ENCODE measurements around the gene HSPD1. TPM values are rescaled to one million over a fixed set of nuclear protein-coding genes. Genes with fewer than 3 reads are reported as not detected.

Gene HSPD1
- total RNA-seq, 4 donors from 2014 or later, result 84.7 to 142 (median 115) TPM

GRCh38 chr2:197477797-197478196, 21.8 kb downstream of the HSPD1 start:
- Histone ChIP-seq H3K36me3 (peaks cover 30 to 82% (median 65%) of the 10 kb centered on the region in 4 donors), H3K4me1 (no peaks in the 10 kb centered on the region), H3K9me3 (peaks cover 0 to 3% (median 0%) of the 10 kb centered on the region in 4 donors), H3K4me3 (no peak overlapping the region), H3K27me3 (no peaks in the 10 kb centered on the region), H3K27ac (replicated peaks in 1 of 4) (no peak overlapping the region)
- WGBS, result 91% methylated on average over 3 of the region's 3 CpGs
- no peak for DNase-seq (ENCODE audit: extremely low spot score)
- intact Hi-C loops (cut with DNase I), result no loop called here
- no peak for TF ChIP-seq EP300 (IDR thresholded peaks at IDR 0.05)

- intact Hi-C loops (cut with DNase I), result no loop called here
- H3K9me3 ChIP-seq, result no peaks in the 10 kb centered on the region
- no peak overlapping the region for H3K4me3 ChIP-seq
- no peak for DNase-seq (ENCODE audit: extremely low spot score)
- peaks cover 55 to 98% (median 88%) of the 10 kb centered on the region in 4 donors for H3K36me3 ChIP-seq
- no peak overlapping the region for H3K27ac ChIP-seq (replicated peaks in 1 of 4)
- H3K27me3 ChIP-seq, result no peaks in the 10 kb centered on the region
- TF ChIP-seq POLR2A (IDR thresholded peaks at IDR 0.05; ENCODE audit: low read depth) (no peak), CTCF (IDR thresholded peaks at IDR 0.05) (no peak), EP300 (IDR thresholded peaks at IDR 0.05) (no peak), POLR2AphosphoS5 (IDR thresholded peaks at IDR 0.05) (no peak)
- WGBS, result 97% methylated on average over 5 of the region's 5 CpGs
- no peaks in the 10 kb centered on the region for H3K4me1 ChIP-seq
Observed at GRCh38 chr2:197472166-197472565, 27.5 kb downstream of the HSPD1 start.

- peaks cover 37 to 85% (median 72%) of the 10 kb centered on the region in 4 donors for H3K36me3 ChIP-seq
- no peak overlapping the region for H3K27ac ChIP-seq (replicated peaks in 1 of 4)
- intact Hi-C loops (cut with DNase I), result no loop called here
- WGBS, result 71% methylated on average over 1 of the region's 1 CpG
- H3K4me1 ChIP-seq, result peaks cover 12 to 28% (median 16%) of the 10 kb centered on the region in 4 donors
- H3K9me3 ChIP-seq, result no peaks in the 10 kb centered on the region
- H3K27me3 ChIP-seq, result no peaks in the 10 kb centered on the region
- TF ChIP-seq CTCF (IDR thresholded peaks at IDR 0.05) (no peak), EP300 (IDR thresholded peaks at IDR 0.05) (no peak), POLR2A (IDR thresholded peaks at IDR 0.05; ENCODE audit: low read depth) (no peak), POLR2AphosphoS5 (IDR thresholded peaks at IDR 0.05) (no peak)
- no peak for DNase-seq (ENCODE audit: extremely low spot score)
- H3K4me3 ChIP-seq, result no peak overlapping the region
Observed at GRCh38 chr2:197464175-197464574, 35.5 kb downstream of the HSPD1 start.

- Histone ChIP-seq H3K4me3 (no peak overlapping the region), H3K4me1 (peaks cover 14 to 52% (median 38%) of the 10 kb centered on the region in 4 donors), H3K36me3 (peaks cover 22 to 54% (median 45%) of the 10 kb centered on the region in 4 donors), H3K27ac (replicated peaks in 1 of 4) (peak overlapping the region in 2 of 4 donors; percentile 8 to 38), H3K9me3 (no peaks in the 10 kb centered on the region), H3K27me3 (no peaks in the 10 kb centered on the region)
- DNase-seq (ENCODE audit: extremely low spot score), result no peak
- WGBS, result 62% methylated on average over 2 of the region's 2 CpGs
- TF ChIP-seq POLR2AphosphoS5 (IDR thresholded peaks at IDR 0.05) (peak in 1 of 2 donors; percentile 20), EP300 (IDR thresholded peaks at IDR 0.05) (no peak)
- intact Hi-C loops (cut with DNase I), result no loop called here
Observed at GRCh38 chr2:197461057-197461456, 38.6 kb downstream of the HSPD1 start.

GRCh38 chr2:197460649-197461048, 39.0 kb downstream of the HSPD1 start:
- Histone ChIP-seq H3K4me1 (peaks cover 14 to 56% (median 39%) of the 10 kb centered on the region in 4 donors), H3K4me3 (no peak overlapping the region), H3K27ac (replicated peaks in 1 of 4) (peak overlapping the region in 1 of 4 donors; percentile 38), H3K36me3 (peaks cover 19 to 50% (median 41%) of the 10 kb centered on the region in 4 donors), H3K9me3 (no peaks in the 10 kb centered on the region), H3K27me3 (no peaks in the 10 kb centered on the region)
- DNase-seq (ENCODE audit: extremely low spot score), result no peak
- WGBS, result 98% methylated on average over 4 of the region's 4 CpGs
- intact Hi-C loops (cut with DNase I), result no loop called here
- TF ChIP-seq POLR2AphosphoS5 (IDR thresholded peaks at IDR 0.05), result no peak
- TF ChIP-seq CTCF (IDR thresholded peaks at IDR 0.05), result no peak
- no peak for TF ChIP-seq EP300 (IDR thresholded peaks at IDR 0.05)
- TF ChIP-seq POLR2A (IDR thresholded peaks at IDR 0.05; ENCODE audit: low read depth), result no peak

- Histone ChIP-seq H3K4me3 (no peak overlapping the region), H3K9me3 (no peaks in the 10 kb centered on the region)
- intact Hi-C loops (cut with DNase I), result loop anchor here (2.0 to 10.0 kb wide), 2 partner anchors 41 to 249 kb away; partner anchors contain the start of gene MARS2
Observed at GRCh38 chr2:197455428-197455827, 44.2 kb downstream of the HSPD1 start.

More at GRCh38 chr2:197455428-197455827, 44.2 kb downstream of the HSPD1 start:
- 100% methylated on average over 1 of the region's 1 CpG for WGBS
- Histone ChIP-seq H3K27ac (replicated peaks in 1 of 4) (no peak overlapping the region), H3K4me1 (peaks cover 23 to 58% (median 46%) of the 10 kb centered on the region in 4 donors), H3K27me3 (no peaks in the 10 kb centered on the region), H3K36me3 (peaks cover 5 to 8% (median 6%) of the 10 kb centered on the region in 4 donors)
- no peak for DNase-seq (ENCODE audit: extremely low spot score)
- TF ChIP-seq EP300 (IDR thresholded peaks at IDR 0.05), result no peak
- no peak for TF ChIP-seq POLR2A (IDR thresholded peaks at IDR 0.05; ENCODE audit: low read depth)
- no peak for TF ChIP-seq CTCF (IDR thresholded peaks at IDR 0.05)
- TF ChIP-seq POLR2AphosphoS5 (IDR thresholded peaks at IDR 0.05), result no peak

Data from esophagus muscularis mucosa (tissue), 4 donors.